Mesenchymal stem cell (in vitro differentiated cells and primary cell): ENCODE results near the gene STX16.

Experiments used
- DNase-seq: peaks from one replicate; pipeline ENCODE4 v3.0.0-alpha.2; 2013
- H2AFZ ChIP-seq: one replicate; pipeline ENCODE4 v1.6.1; 2013; ENCODE audit warnings: low read depth, mild to moderate bottlenecking, control low read depth, inconsistent platforms, low read length, moderate library complexity
- H2AK5ac ChIP-seq: 2 replicates; pipeline ENCODE4 v1.6.1; 2013; ENCODE audit warnings: low read length, moderate library complexity, mild to moderate bottlenecking, inconsistent platforms; ENCODE audit not compliant: severe bottlenecking
- H2BK120ac ChIP-seq: one replicate; pipeline ENCODE4 v1.6.1; 2013; ENCODE audit warnings: low read depth, mild to moderate bottlenecking, inconsistent platforms, low read length, moderate library complexity
- H2BK12ac ChIP-seq, 2 experiments: one replicate each; pipeline ENCODE4 v1.6.1; 2013; ENCODE audit warnings: inconsistent platforms in 2 of 2, low read length in 2 of 2, mild to moderate bottlenecking in 2 of 2, moderate library complexity in 2 of 2, control low read depth in 1 of 2
- H2BK15ac ChIP-seq: one replicate; pipeline ENCODE4 v1.6.1; 2013; ENCODE audit warnings: mild to moderate bottlenecking, low read depth, inconsistent platforms; ENCODE audit not compliant: poor library complexity, severe bottlenecking
- H2BK5ac ChIP-seq: 2 replicates; pipeline ENCODE4 v1.6.1; 2013; ENCODE audit warnings: low read depth, mild to moderate bottlenecking, low read length, control low read depth, inconsistent platforms; ENCODE audit not compliant: poor library complexity, severe bottlenecking
- H3K14ac ChIP-seq, 2 experiments: one replicate each; pipeline ENCODE4 v1.6.1; 2013; ENCODE audit warnings: inconsistent platforms in 2 of 2, low read length in 2 of 2, control low read depth in 1 of 2, mild to moderate bottlenecking in 1 of 2, moderate library complexity in 1 of 2
- H3K18ac ChIP-seq, 2 experiments: one replicate each; pipeline ENCODE4 v1.6.1; 2013; ENCODE audit warnings: inconsistent platforms in 2 of 2, low read length in 2 of 2, control low read depth in 1 of 2, low read depth in 1 of 2, mild to moderate bottlenecking in 1 of 2
- H3K23ac ChIP-seq, 2 experiments: one replicate each; pipeline ENCODE4 v1.6.1; 2013; ENCODE audit warnings: inconsistent platforms in 2 of 2, low read length in 2 of 2, mild to moderate bottlenecking in 2 of 2, moderate library complexity in 2 of 2, control low read depth in 1 of 2
- H3K27ac ChIP-seq: 2 replicates; pipeline ENCODE4 v1.5.1; 2013; ENCODE audit warnings: mild to moderate bottlenecking, moderate library complexity, low read length, control low read depth, inconsistent platforms; ENCODE audit not compliant: poor library complexity, severe bottlenecking
- H3K27me3 ChIP-seq, 2 experiments: 2 replicates each; pipeline versions ENCODE4 v1.6.1 to v1.7.0; 2013; ENCODE audit warnings: low read length in 2 of 2, mild to moderate bottlenecking in 2 of 2, moderate library complexity in 2 of 2, control low read depth in 1 of 2, inconsistent platforms in 1 of 2; ENCODE audit not compliant: control insufficient read depth in 1 of 2, insufficient read depth in 1 of 2
- H3K36me3 ChIP-seq, 2 experiments: 2 replicates each; pipeline versions ENCODE4 v1.6.1 to v1.7.0; 2013; ENCODE audit warnings: low read length in 2 of 2, control low read depth in 1 of 2, inconsistent platforms in 1 of 2, low read depth in 1 of 2, mild to moderate bottlenecking in 1 of 2; ENCODE audit not compliant: insufficient read depth in 2 of 2, control insufficient read depth in 1 of 2
- H3K4ac ChIP-seq, 2 experiments: one replicate each; pipeline ENCODE4 v1.6.1; 2013; ENCODE audit warnings: inconsistent platforms in 2 of 2, low read length in 2 of 2, mild to moderate bottlenecking in 2 of 2, moderate library complexity in 2 of 2, control low read depth in 1 of 2, low read depth in 1 of 2
- H3K4me1 ChIP-seq: 2 replicates; pipeline ENCODE4 v1.6.1; 2013; ENCODE audit warnings: low read depth, low read length, control low read depth; ENCODE audit not compliant: control insufficient read depth, insufficient read depth
- H3K4me2 ChIP-seq: 2 replicates; pipeline ENCODE4 v1.6.1; 2013; ENCODE audit warnings: low read length, mild to moderate bottlenecking, inconsistent platforms; ENCODE audit not compliant: poor library complexity, severe bottlenecking
- H3K4me3 ChIP-seq, 2 experiments: 2 replicates each; pipeline versions ENCODE4 v1.5.1 to v1.7.0; 2013; ENCODE audit warnings: low read length in 2 of 2, mild to moderate bottlenecking in 2 of 2, control low read depth in 1 of 2, low read depth in 1 of 2; ENCODE audit not compliant: insufficient read depth in 1 of 2
- H3K79me1 ChIP-seq: replicated peaks from 2 replicates; pipeline ENCODE4 v1.6.1; 2013; ENCODE audit warnings: mild to moderate bottlenecking, control low read depth, low read length, inconsistent platforms; ENCODE audit not compliant: poor library complexity, severe bottlenecking
- H3K9ac ChIP-seq: 2 replicates; pipeline ENCODE4 v1.7.0; 2013; ENCODE audit warnings: mild to moderate bottlenecking, low read length, moderate library complexity
- H3K9me3 ChIP-seq: 2 replicates; pipeline ENCODE4 v1.7.0; 2013; ENCODE audit warnings: mild to moderate bottlenecking, low read length; ENCODE audit not compliant: control insufficient read depth
- H4K8ac ChIP-seq: one replicate; pipeline ENCODE4 v1.6.1; 2013; ENCODE audit warnings: inconsistent platforms, mild to moderate bottlenecking, low read length, moderate library complexity
- H4K91ac ChIP-seq: one replicate; pipeline ENCODE4 v1.6.1; 2013; ENCODE audit warnings: mild to moderate bottlenecking, low read length, inconsistent platforms
- WGBS: methylation state at CpG from one replicate; pipeline ENCODE4 v1.1.7; 2013; ENCODE audit warnings: mixed read lengths; 5-methylcytosine and 5-hydroxymethylcytosine counted together

Gene STX16

DNA sequence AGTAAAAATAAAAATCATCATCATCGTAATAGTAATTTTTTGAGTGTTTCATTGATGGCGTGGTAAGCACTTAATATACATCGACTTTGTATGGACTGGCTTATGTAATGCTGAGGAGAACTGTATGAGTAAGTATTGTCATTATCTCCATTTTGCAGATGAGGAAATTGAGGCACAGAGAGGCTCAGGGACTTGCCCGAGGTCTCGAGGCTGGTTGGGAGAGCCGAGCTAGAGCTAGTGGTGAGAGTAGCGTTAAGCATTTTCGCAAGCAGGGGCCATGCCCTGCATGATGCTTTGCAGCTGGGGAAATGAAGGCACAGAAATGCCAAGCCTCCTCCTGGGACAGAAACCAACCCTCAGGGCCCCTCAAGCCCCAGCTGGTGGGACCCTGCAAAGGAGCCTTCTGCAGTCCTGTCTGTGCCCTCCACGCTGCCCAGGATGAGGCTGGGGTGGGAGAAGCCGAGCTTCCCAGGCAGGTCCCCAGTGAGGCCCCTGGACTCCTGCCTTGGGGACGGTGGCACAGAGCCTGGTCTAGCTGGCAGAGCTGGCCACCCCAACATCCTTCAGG, 31.1 kb upstream of the STX16 start:
- no peak for DNase-seq
- H2BK12ac ChIP-seq: no peak overlapping the region

DNA sequence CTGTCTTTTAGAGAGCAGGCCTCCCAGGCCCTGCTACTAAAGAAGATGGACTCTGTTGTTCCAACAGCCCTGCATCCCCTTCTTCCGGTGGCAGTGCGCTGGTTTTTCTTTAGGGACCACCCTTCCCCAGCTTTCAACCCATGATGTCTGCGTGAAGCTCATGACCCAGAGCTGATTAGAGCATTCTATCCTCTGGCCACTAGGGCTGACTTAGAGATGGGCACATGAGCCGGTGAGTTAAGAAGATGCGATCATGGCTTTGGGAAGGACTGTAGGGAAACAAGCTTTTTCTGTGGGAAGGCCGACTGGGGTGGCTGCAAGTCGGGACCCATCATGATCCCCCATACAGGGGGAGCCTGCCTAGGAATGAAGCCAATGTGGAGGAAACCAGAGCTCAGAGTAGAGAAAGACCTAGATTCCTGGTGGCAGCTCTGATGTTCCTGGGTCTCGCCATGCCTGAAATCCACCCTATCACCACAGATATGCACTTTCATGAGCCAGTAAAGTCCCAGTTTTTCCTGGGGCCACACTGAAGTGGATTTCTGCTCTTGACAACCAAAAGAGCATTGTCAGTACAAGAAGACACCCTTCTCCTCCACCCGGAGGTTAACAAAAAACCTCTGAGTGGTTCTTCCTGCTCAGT, 29.1 kb upstream of the STX16 start:
- H4K8ac ChIP-seq: no peak overlapping the region
- H3K23ac ChIP-seq: no peak overlapping the region
- H3K79me1 ChIP-seq: no peaks in the 10 kb centered on the region
- peak overlapping the region; percentile 50 to 68 for H2BK12ac ChIP-seq
- H3K36me3 ChIP-seq: no peaks in the 10 kb centered on the region
- H3K18ac ChIP-seq: no peak overlapping the region
- DNase-seq: no peak
- no peak overlapping the region for H3K4me3 ChIP-seq
- H2AFZ ChIP-seq: no peak overlapping the region
- peaks cover 36% of the 10 kb centered on the region for H3K4me1 ChIP-seq
- peak overlapping the region; percentile 84 for H2AK5ac ChIP-seq
- peak overlapping the region; percentile 82 for H2BK15ac ChIP-seq
- no peak overlapping the region for H3K4me2 ChIP-seq
- H3K14ac ChIP-seq: no peak overlapping the region
- no peak overlapping the region for H4K91ac ChIP-seq
- H2BK120ac ChIP-seq: no peak overlapping the region
- 95% methylated on average over 9 of the region's 9 CpGs for WGBS
- no peak overlapping the region for H3K4ac ChIP-seq
- H3K27me3 ChIP-seq: no peaks in the 10 kb centered on the region
- no peak overlapping the region for H2BK5ac ChIP-seq
- H3K9me3 ChIP-seq: peaks cover 3% of the 10 kb centered on the region
- no peak overlapping the region for H3K9ac ChIP-seq
- peak overlapping the region; percentile 9 for H3K27ac ChIP-seq

More for the DNA sequence above, 31.1 kb upstream of the STX16 start:
- no peaks in the 10 kb centered on the region for H3K36me3 ChIP-seq
- H2BK15ac ChIP-seq: no peak overlapping the region
- H4K8ac ChIP-seq: no peak overlapping the region
- H2BK120ac ChIP-seq: no peak overlapping the region
- H3K4ac ChIP-seq: no peak overlapping the region
- no peak overlapping the region for H3K4me3 ChIP-seq
- H2AK5ac ChIP-seq: peak overlapping the region; percentile 21
- H4K91ac ChIP-seq: no peak overlapping the region
- peaks cover 5% of the 10 kb centered on the region for H3K9me3 ChIP-seq
- H2AFZ ChIP-seq: no peak overlapping the region
- H3K27ac ChIP-seq: no peak overlapping the region
- no peaks in the 10 kb centered on the region for H3K27me3 ChIP-seq
- 96% methylated on average over 11 of the region's 11 CpGs for WGBS
- H3K23ac ChIP-seq: no peak overlapping the region
- H3K4me2 ChIP-seq: no peak overlapping the region
- H3K4me1 ChIP-seq: peaks cover 28% of the 10 kb centered on the region
- no peak overlapping the region for H3K14ac ChIP-seq
- no peak overlapping the region for H3K18ac ChIP-seq
- no peak overlapping the region for H3K9ac ChIP-seq
- no peak overlapping the region for H2BK5ac ChIP-seq
- no peaks in the 10 kb centered on the region for H3K79me1 ChIP-seq

DNA sequence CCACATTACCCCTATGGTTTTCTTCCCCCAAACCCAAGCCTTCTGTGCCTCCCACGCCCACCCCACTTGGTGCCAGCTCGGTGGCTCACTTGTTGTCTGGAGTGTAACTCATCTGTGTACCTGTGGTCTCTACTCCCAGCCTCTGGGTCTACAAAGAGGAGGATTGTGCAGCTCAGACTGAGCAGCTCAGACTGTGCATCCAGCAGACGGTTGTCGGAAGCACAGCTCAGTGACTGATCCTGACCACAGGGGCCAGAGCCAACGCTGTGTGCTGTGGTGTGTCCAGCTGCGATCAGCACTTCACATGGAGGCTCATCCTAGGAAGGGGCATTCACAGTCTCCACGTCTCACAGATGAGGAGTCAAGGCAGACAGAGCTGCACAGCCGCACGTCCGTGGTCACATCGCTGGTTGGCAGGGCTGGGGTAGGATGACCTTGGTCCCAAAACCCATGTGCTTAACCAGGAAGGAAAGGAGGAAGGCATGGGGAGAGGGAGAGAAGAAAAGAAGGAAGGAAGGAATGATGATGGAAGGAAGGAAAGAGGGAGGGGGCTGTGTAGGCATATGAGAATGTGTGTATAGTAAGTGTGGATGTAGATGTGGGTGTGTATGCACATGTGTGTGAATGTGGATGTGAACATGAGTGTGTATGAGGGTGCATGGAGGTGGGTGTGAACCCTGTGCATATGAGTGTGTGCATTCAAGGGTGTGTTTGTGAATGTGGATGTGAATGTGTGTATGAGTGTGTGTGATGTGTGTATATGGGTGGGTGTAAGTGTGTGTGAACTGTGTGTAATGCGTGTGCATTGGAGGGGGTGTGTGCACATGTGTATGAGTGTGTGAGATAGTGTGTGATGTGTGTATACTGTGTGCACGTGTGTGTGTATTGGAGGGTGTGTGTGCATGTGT, 28.2 kb upstream of the STX16 start:
- H3K9me3 ChIP-seq: no peaks in the 10 kb centered on the region
- no peak overlapping the region for H2BK5ac ChIP-seq
- peak overlapping the region; percentile 84 for H2AK5ac ChIP-seq
- no peak overlapping the region for H3K9ac ChIP-seq
- H4K8ac ChIP-seq: peak overlapping the region; percentile 0
- H3K18ac ChIP-seq: peak overlapping the region; percentile 55 to 97
- peak overlapping the region in 1 of 2 experiments; percentile 41 for H3K4me3 ChIP-seq
- no peaks in the 10 kb centered on the region for H3K36me3 ChIP-seq
- H2AFZ ChIP-seq: no peak overlapping the region
- peak overlapping the region in 1 of 2 experiments; percentile 29 for H3K14ac ChIP-seq
- H3K4ac ChIP-seq: peak overlapping the region in 1 of 2 experiments; percentile 16
- H4K91ac ChIP-seq: peak overlapping the region; percentile 83
- WGBS: 94% methylated on average over 13 of the region's 13 CpGs
- DNase-seq: peak; percentile 26
- H3K27me3 ChIP-seq: no peaks in the 10 kb centered on the region
- H2BK15ac ChIP-seq: peak overlapping the region; percentile 45
- no peak overlapping the region for H3K4me2 ChIP-seq
- no peaks in the 10 kb centered on the region for H3K79me1 ChIP-seq
- H3K27ac ChIP-seq: peak overlapping the region; percentile 54
- no peak overlapping the region for H3K23ac ChIP-seq
- peaks cover 36% of the 10 kb centered on the region for H3K4me1 ChIP-seq
- peak overlapping the region; percentile 50 to 68 for H2BK12ac ChIP-seq
- H2BK120ac ChIP-seq: no peak overlapping the region
